GM18519 (cell line): ENCODE measurements around the gene SCTR.

Experiments
- ATAC-seq: cut with Tn5 transposase; IDR thresholded peaks from one replicate; pipeline ENCODE4 v1.9.1; 2021; ENCODE audit warnings: mild to moderate bottlenecking, moderate library complexity; ENCODE audit not compliant: unreplicated experiment, low FRiP score

The SCTR gene

DNA sequence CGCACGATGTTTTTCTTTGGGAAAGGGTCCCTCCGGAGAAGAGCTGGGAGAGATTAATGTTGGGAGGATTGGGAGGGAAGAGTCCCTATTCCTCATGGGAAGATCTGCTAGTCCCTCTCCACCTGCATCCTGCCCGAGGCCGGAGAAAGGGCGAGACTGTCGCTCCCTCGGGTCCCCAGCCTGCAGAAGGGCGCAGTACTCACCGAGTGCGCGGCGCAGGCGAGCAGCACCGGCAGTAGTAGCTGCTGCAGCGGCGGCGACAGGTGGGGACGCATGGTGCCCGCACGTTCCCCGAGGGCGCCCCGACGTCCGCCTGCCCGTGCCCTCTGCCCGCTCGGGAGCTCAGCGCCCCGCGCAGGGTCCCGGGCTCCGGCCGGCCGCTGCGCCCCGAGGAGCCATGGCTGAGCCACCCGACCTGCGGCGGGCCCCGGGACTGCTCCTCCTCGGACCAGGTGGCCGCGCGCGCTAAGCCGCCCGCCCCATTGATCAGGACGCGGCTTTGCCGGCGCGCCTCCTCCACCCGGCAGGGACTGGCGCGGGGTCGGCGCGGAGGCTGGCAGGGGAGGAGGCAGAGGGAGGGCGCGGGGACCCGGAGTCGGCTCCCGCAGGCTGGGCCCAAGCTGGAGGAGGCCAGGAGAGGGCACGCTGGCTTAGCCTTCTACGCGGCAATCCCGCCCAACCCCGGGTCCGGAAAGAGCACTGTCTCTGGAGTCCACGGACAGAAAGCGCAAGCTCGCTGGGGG lies at the start of gene SCTR:
SCTR (minus strand) TSS at position 532 of the 743 bp plus-strand sequence; CDS start at position 275, 257 bp downstream.
- no peak for ATAC-seq

DNA sequence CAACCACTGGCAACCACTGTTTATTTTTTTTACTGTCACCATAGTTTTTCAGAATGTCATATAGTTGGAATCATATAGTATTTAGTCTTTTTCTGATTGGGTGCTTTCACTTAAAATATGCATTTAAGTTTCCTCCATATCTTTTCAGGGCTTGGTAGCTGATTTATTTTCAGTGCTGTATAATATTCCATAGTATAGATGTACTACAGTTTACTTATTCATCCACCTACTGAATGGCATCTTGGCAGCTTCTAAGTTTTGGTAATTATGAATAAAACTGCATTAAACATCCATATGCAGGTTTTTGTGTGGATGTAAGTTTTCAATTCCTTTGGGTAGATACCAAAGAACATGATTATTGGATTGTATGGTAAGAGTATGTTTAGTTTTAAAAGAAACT lies 43.0 kb upstream of the SCTR start:
- ATAC-seq = no peak

DNA sequence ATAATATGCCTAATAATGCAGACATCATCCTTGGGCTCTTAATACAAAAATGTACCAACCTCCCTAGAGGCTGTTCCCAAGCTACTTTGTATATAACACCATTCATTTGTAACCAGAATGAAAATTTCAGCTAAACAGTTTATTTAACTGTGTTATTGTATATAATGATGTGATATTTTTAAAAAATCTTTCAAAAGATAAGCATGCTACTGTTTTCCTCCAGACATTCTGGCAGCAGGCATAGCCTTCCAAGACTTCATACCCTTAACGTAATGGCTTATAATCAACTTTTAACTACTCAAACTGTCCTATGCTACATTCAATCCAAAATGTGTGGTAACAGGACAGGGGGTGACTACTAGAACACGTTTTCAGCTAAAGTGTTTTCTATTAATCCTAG lies 41.2 kb upstream of the SCTR start:
- ATAC-seq = no peak

DNA sequence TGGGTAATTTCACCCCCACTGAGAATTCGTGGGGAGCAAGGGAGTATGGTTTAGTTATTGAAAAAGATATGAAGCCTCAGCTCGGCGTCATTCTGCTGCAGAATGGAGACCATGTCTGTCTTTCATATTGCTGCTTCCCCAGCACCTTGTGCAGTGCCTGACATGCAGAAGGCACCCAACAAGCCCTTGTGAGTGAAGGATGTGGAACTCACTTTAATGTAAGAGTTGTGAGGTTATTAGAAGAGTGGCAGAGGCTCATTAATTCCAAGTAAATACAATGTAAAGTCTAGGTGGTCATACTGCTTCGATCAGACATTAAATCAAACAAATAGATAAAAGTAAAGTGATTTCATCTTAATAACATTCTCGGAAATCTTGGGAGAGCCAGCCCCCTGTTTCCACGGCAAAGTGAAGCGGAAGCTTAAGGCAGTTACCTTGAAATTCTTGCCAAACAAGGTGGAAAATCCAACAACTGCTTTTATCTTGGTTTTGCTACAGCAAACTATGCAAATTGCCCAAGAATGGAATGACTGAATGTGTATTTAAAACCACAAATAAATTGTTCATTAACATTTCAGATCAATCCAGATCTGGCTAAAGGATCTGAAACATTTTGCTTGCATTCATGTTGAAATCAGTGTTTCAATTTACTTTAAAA lies 29.5 kb upstream of the SCTR start:
- no peak for ATAC-seq

DNA sequence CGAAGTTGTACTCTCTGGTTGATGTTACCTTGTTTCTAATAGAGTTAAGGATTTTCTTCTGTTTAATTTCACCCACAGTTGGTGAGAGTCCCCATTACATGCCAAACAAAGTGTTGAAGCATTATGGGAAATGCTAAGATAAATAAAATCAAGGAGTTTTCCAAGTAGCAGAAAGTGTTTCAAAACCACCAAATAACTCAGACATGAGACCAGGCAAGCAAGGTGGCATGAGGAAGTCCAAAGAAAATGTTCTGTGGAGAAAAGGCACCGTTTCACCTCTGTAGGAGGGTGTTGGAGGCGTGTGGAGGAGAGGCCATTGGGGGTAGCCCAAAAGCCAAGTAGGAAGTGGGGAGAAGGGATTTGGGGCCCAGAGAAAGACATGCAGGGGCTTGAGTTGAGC lies 28.6 kb upstream of the SCTR start:
- no peak for ATAC-seq

DNA sequence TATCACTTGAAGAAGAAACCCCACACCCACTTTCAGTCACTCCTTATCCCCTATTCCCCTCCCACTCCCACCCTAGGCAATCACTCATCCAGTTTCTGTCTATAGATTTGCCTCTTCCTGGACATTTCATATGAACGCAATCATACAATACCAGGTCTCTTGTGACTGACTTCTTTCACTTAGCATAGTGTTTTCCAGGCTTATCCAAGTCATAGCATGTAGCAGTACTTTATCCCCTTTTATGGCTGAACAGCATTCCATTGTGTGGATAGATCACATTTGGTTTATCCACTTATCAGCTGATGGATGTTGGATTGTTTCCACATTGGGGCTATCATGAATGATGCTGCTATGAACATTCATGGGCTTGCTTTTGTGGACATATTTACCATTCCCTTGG lies 26.6 kb upstream of the SCTR start:
- ATAC-seq = no peak

DNA sequence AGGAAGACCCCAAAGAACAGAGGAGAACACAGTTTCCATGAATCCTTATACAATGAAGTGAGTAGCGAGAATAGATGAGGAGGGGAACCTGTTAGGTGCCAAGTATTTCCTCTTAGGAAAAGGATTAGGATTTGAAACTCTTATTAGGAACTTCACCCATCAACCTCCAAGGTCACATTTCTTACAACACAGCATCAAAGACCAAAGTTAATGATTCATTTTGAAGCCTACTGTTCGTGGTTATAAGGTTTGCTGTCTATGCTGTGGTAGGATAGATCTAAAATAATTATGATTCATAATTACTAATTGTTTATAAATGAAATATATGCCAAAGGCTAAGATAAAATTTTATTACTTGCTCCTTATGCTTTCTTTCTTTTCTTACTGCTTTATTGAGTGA lies 26.1 kb upstream of the SCTR start:
- no peak for ATAC-seq

DNA sequence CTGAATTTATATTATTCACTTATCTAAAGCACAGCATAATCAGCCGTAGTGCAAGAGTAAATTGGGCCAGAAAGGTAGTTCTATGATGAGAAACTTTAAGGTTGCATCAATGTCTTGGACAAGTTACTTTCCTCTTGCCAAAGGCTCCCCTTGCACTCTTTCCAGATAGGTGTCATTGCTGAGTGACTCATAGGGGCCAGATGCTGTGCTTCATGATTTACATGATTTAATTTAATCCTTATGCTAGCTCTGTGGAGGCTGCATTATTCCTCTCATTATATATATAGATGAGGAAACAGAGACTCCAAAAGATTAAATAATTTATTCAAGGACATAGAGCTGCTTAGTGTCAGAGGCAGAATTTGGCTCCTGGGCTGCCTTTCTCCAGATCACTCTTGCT lies 25.0 kb upstream of the SCTR start:
- ATAC-seq = no peak

DNA sequence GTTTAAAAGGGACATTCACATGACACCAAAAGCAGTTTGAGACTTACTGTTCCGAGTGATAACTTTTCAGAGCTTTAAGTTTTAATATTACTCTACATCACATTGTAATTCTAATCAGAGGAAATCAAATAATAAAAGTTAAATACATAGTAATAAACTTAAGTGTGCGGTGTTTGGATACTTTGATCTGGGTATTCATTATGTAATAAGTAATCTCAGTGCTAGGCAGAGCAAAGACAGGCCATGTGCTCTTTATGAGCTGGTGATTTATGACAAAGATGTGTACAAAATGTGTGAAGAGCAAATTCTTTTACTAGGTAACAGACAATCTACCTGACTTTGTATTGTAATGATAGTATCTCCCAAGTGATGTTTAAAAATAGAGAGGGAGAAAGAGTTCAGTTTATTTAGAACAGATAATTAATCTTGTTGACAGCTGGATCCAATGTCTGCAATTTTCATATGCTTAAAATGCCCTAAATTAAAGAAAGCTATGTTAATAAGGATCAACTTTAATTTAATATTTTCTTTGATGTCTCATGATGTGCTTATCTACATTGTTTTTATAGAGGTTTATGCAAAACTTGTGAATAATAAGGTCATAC lies 24.3 kb upstream of the SCTR start:
- ATAC-seq = no peak

DNA sequence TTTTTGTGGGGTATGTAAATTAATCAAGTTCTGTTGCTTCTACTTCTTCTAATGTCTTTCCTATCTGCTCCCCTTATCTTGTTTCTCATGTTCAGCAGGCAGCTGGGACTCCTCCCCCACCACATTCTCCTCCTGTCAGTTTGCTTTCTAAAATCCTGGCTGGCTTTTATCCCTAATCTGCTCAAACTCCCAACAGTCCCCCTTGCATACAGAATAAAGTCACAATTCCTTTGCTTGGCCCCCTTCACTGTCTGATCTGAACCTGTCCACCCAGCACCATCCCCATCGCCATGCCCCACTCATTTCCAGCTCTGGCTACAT lies 22.1 kb upstream of the SCTR start:
- ATAC-seq = no peak

DNA sequence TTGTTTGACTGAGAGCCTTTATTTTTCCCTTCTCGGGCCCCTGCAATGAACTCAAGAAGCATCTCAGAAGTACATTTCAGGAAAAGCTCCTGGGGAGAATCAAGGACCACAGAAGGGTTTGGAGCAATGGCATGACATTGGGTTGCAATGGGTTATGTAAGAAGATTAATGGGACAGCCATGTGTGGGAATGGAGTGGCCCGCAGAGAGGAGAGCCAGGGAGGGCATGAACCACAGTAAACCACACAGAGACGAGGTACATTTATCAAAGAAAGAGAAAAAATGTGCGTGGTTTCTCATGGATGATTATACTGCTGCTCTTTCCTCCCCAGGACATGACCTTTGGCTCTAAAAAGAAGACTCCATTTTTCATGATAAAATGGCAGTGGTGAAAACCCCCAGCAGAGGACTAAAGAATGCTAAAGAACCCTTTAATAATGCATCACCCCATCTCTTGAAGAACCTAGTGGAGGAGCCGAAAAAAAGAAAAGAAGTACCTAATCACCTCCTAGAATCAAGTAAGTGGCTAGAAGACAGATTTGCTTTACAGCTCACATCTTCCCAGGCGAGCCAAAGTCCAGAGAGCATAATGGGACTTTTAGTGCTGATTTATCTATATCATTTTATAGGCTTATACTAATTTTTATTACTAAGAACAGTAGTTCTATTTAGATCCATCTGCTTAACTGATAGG lies 21.6 kb upstream of the SCTR start:
- no peak for ATAC-seq

DNA sequence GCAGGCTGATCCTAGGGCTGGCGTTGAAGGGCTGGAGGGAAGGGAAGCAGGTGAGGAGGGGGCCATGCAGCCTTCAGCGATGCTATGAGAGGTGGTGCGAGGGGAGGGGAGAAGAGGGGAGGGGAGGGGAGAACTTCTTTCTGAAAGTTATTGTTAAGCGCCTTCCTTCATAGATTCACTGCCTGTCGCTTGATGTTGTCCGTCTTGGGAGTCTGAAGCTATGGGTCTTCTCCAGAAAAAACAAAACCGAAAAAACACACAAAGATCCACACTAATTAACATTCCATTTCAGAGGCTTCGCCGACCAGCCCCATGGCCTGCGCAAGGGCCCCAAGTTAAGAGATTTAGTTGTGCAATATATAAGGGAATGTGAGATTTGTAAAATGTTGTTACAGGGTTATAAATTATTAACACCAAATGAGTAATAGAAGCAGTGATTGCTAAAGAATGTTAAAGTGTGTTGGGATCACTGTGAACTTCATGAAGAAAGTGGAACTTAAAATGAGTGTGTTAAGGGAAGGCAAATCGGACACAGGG lies 20.7 kb upstream of the SCTR start:
- ATAC-seq = no peak

DNA sequence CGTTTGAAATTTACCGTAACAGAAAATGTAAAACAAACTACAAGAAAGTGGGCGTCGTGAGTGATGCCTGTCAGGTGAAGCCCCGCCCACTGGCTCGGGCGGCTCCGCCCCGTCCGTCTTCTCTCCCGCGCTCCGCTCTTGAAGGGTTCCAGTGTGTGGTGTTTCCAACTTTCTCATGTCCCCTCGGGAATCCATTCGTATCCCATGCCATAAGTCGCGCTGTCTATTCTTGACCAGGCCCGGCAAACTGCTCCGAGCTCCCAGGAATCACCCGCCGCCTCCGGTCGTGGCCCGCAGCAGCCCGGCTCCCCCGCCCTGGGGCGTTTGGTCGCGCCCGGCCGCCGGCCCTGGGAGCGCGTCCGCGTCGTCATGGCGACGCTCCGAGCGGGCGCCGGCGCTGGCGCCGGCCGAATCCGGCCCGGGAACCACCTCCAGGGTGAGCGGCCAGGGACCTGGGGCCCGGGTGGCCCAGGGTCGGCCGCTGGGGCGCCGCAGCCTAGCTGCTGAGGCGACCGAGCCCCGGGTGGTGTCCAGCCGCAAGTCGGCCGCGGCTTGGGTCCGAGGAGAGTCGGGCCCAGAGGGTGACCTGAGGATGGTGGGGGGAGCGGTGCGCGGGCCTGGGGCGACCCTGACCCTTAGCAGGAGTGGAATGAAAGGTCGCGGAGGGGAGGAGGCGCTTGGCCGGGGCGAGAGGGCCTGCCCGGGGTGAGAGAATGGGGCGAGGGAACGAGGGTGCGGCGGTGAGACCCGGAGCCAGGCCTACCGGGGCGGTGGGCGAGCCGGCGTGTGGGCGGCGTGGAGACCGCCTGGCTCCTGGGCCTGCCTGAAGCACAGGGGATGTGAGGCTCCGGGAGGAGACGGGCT lies 20.0 kb upstream of the SCTR start, which contains the start of gene CFAP221:
CFAP221 (plus strand) TSS at position 375 of the 864 bp plus-strand sequence. CDS start 1,683 bp downstream, outside the sequence.
- ATAC-seq = no peak

DNA sequence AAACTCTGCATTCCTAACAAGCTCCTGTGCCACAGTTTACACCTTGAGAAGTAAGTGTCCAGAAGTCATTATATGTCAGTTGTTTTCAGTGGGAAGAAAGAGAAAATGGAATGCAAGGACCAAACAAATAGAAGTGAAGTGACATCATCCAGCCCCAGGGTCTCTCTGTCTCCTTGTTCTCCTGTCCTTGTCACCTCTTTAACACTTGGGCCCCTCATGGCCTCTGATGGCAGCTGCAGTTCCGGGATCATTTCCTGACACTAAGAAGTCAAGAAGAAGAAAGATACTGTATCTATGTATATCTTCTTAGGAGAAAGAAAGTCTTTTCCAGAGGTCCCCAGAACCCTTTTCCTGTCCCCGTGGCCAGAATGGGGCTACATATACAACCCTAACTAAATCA lies 17.2 kb upstream of the SCTR start:
- no peak for ATAC-seq

DNA sequence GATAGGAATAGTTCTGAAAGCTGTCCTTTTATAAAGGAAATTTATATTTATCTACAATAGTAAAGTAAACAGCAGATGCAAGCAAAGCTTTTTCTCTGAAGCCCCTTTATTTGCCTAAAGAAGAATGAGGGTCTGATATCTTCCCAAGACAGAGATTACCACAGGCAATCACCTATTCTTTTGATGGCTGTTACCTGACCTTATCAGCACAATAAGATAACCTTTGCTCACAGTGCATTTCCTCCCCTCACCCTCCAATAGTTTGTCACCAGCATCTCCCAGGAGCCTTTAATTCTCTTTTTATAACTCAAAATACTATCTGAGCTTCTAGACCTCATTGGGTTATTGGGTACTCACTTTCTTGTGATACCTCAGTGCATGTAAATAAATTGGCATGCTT lies 13.5 kb upstream of the SCTR start:
- ATAC-seq = no peak

DNA sequence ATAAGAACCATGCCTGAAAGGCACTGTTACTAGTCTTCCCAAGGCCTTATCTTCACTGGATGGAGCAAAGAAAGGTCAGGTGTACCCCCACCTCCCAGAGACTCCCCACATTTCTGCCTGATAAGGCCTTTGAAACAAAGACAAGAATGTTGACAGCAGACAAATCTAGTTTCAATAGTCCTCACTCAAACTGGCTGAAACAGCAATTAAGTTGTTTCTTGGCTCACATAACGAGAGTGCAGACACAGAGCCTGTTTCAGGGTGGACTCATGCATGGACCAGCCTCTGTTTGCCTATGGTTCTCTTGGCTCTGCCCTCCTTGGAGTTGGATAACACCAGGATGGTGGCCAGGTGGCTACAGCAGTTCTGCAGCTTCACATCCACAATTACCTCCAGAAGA lies 12.4 kb upstream of the SCTR start:
- ATAC-seq = no peak

DNA sequence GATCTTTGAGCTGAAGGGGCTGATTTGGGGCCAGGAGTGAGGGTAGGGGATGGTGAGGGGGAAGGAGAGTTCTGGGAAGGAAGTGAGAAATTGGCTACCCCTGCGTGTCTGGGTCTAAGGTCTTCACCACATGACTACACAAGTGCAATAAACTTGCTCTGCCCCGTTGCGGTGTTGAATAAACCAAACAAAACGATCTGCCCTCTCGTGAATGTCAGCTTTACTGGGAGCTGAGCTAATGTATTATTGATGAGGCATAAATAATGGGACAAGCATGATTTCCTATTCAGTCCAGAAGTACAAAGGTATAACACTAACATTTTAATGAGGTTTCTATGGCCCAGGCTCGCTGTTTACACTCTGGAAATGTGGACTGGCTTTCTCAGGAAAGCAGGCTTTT lies 11.9 kb upstream of the SCTR start:
- no peak for ATAC-seq

DNA sequence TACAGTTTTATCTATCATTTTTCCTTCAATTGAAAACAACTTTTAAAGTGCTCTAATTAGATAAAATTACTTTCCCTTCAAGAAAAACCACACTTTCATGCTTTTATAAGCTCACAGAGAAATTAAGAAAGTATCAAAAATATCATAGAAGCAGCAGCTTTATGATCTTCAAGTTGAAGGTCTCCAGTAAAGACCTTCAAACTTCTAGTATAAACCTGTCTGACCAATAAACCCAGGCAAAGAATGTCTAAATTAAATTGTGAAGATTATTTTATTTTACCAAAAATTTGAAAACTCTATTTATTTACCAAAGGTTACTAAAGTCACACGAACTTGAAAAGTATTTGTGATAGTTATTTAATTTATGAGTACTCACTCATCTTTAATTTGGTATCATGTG lies 9.3 kb upstream of the SCTR start:
- no peak for ATAC-seq

DNA sequence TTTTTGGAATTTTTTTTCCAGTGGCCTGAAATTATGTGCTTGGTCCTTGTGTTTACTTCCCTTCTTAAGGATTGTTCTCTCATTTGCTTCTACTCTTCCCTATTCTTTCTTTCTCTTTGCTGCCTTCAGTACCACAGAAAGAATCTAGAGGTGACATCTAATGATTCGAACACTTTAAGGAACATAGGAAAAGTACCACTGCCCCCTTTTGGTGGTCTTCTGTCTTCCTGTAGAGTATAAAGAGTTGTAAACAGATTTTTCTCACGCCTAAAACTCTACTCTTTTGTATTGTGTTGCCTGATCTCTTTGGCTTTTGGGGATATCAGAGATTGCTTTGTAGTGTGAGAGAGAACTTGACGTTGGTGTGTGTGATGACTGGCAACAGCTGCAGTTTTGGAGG lies 7.0 kb upstream of the SCTR start:
- no peak for ATAC-seq

DNA sequence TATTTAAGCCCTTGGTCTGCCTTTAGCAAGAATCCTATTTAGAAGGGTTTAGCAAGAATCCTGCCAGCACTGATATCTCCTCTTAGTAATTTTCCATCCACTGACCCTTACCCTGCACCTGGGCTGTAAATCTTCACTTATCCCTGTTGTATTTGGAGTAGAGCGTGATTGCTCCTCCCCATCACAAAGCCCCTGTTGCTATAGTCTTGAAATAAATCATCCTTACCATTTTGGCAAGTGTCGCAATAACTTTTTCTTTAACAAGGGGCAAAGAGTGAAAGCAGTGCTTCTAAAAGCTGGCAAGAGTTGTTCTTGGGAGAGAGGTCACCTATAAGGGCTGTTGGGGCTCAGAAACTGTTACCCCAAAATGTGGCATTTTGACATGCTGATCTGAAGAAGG lies 3.7 kb upstream of the SCTR start:
- no peak for ATAC-seq
